Cardiac muscle cell (in vitro differentiated cells and primary cell): Measurements from ENCODE around the gene LACC1. TPM values are rescaled to one million over a fixed set of nuclear protein-coding genes. Genes with fewer than 3 reads are reported as not detected.

Experiments used
- DNase-seq, 2 donors: peaks; one replicate each; pipeline versions ENCODE4 v3.0.0 to v3.0.0-alpha.2; 2010 to 2017; ENCODE audit warnings: low read depth in 1 of 2, low spot score in 1 of 2
- H3K27ac ChIP-seq: fragments of 200-600 bp; sonication (generic); 2 replicates; pipeline ENCODE4 v1.5.1; 2016
- H3K27me3 ChIP-seq: fragments of 200-600 bp; sonication (generic); 2 replicates; pipeline ENCODE4 v1.6.0; 2016; ENCODE audit warnings: control low read depth
- H3K36me3 ChIP-seq: fragments of 200-600 bp; sonication (generic); 2 replicates; pipeline ENCODE4 v1.5.1; 2016; ENCODE audit warnings: control low read depth
- H3K4me1 ChIP-seq: fragments of 200-600 bp; sonication (generic); 2 replicates; pipeline ENCODE4 v1.8.1; 2017; ENCODE audit warnings: low read depth, mild to moderate bottlenecking, mixed run types
- H3K4me3 ChIP-seq: fragments of 200-600 bp; sonication (generic); 2 replicates; pipeline ENCODE4 v1.5.1; 2016; ENCODE audit warnings: mild to moderate bottlenecking
- H3K9me3 ChIP-seq: fragments of 200-600 bp; sonication (generic); 2 replicates; pipeline ENCODE4 v1.5.1; 2017; ENCODE audit warnings: low read depth, mild to moderate bottlenecking, control low read depth
- CTCF ChIP-seq: IDR thresholded peaks from 2 replicates; pipeline ENCODE4 v1.5.1; 2012; ENCODE audit warnings: low read depth, mild to moderate bottlenecking, low read length
- polyA plus RNA-seq: library from polyadenylated mRNA; unstranded; fragments of >200 nt; fragmentation: Nextera tagmentation; extraction: Ambion mirVana; gene quantifications from 2 replicates; pipeline ENCODE4 v1.2.1, GENCODE V29; 2016
- total RNA-seq: library from RNA; depleted of rRNA; stranded (reverse); fragments of >200 nt; gene quantifications from 2 replicates; pipeline ENCODE4 v1.2.3, GENCODE V29; 2016

LACC1 gene
- total and polyA plus RNA-seq, 2 experiments from 2014 or later: 0.48 to 2.8 TPM

DNA sequence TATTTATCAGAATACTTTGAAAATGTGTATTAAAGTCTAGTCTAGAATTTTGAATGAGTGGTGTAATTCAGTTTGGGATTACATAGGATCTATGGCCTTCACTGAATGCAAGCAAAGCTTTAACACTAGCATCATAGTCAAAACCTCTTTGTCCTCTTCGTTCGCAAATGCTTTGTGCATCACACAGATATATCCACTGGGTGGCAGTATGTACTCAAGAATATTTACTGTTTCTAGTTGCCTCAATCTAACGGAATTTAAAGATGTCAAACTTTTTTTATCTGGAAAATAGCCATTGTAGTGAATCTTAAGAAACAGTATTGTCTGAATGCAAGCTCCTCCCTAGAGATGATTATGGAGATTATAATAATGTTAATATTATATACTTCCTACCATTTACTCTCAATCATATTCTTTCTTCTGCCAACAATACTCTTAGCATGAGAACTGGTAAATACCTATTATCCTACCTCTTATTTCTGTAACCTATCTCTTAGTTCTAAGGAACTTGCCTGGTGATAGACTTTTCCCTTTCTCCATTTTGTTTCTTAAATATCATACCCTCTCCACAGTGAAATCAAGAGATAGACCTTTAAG, 25.8 kb downstream of the LACC1 start:
- H3K27me3 ChIP-seq: no peaks in the 10 kb centered on the region
- TF ChIP-seq CTCF: peak; percentile 61
- no peaks in the 10 kb centered on the region for H3K9me3 ChIP-seq
- H3K36me3 ChIP-seq: no peaks in the 10 kb centered on the region
- DNase-seq: peak; percentile 75 to 79
- H3K27ac ChIP-seq: no peak overlapping the region
- peaks cover 11% of the 10 kb centered on the region for H3K4me1 ChIP-seq
- H3K4me3 ChIP-seq: no peak overlapping the region

DNA sequence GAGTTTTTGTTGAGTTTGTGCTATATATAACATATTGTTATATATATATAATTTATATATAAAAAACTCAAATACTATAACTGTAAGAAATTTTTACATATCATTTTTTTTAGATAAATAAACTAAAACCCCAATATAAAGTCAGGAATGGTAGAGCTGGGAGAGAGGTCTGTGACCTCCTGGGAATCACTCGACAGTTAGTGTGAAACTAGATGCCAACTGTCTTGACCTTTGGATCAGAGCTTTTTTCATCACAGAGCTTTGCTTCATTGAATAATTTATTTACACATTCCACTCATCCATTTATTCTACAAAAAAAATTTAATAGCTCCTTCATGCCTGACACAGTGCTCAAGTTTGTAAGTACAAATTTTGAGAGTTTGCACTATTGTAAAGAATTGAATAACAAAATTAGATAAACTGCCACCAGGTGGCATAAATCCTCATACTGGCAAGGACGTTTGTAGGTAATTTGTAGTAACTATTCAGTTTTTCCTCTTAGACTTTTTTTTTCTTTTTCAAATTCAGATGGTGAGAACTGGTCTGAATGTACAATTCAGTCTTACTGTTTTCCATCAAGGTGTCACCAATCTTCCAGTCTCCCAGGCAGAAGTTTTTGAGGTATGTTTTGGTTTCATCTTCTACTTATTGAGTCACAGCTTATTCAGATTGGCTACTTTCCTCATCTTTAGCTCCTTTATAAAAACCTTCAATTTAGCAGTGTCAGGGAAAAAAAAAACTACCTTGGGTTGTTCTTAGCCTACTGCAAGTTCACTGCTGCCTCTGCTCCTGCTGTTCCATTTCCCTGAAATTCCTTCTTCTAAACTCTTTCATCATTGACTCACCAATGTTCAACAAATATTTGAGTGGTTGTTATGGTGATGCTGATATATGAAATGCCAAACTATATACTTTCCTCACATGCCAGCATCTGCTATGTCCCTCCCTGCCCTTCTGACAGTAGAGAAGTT, 28.7 kb downstream of the LACC1 start:
- no peak overlapping the region for H3K27ac ChIP-seq
- DNase-seq: peak; percentile 61 to 77
- H3K27me3 ChIP-seq: no peaks in the 10 kb centered on the region
- H3K4me1 ChIP-seq: peaks cover 28% of the 10 kb centered on the region
- no peaks in the 10 kb centered on the region for H3K9me3 ChIP-seq
- no peak overlapping the region for H3K4me3 ChIP-seq
- TF ChIP-seq CTCF: peak; percentile 47
- no peaks in the 10 kb centered on the region for H3K36me3 ChIP-seq

DNA sequence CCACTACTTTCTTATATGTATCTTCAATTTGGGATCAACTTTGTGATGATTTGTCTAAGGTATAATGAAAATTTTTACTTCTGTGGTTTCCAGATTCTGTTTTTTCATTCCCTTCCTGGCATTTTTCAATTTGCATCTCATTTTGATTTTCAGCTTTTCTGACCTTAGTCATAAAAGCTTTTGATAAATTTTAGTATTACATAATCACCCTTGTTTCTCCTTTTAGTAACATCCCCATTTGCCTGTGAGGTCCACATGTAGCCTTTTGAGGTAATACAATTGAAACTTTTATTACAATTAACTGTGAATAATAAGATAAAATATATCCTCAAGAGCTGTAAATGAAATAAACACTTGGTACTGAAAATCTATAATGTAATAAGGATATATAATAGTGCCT, 31.2 kb downstream of the LACC1 start:
- H3K4me3 ChIP-seq: no peak overlapping the region
- no peak for TF ChIP-seq CTCF
- H3K4me1 ChIP-seq: peaks cover 28% of the 10 kb centered on the region
- peak overlapping the region; percentile 33 for H3K27ac ChIP-seq
- H3K9me3 ChIP-seq: no peaks in the 10 kb centered on the region
- no peaks in the 10 kb centered on the region for H3K27me3 ChIP-seq
- no peaks in the 10 kb centered on the region for H3K36me3 ChIP-seq
- no peak for DNase-seq

DNA sequence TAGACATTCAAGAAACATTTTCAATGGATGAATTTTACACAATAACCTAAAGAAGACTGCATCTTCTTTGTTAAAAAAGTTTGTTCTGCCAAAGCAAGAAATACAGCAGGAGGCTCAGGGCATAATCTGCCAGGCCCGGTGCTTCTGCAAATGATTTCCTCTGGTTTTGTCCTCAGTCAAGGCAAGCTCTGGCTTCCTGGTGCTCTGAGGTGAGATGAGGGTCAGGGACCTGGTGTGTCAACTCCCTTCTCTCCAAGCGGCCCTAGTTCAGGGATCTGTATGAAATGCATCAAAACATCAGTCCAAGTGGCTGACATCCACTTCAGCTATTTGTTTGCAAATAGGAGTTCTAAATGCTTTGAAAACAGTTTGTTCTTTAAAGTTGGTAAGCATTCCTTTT, 31.6 kb downstream of the LACC1 start:
- Histone ChIP-seq H3K27ac (peak overlapping the region; percentile 33), H3K4me1 (peaks cover 28% of the 10 kb centered on the region), H3K36me3 (no peaks in the 10 kb centered on the region), H3K9me3 (no peaks in the 10 kb centered on the region), H3K27me3 (no peaks in the 10 kb centered on the region), H3K4me3 (no peak overlapping the region)
- peak in 1 of 2 donors; percentile 19 for DNase-seq
- TF ChIP-seq CTCF: no peak

- Histone ChIP-seq H3K36me3 (no peaks in the 10 kb centered on the region), H3K4me3 (no peak overlapping the region), H3K27ac (peak overlapping the region; percentile 33), H3K4me1 (peaks cover 28% of the 10 kb centered on the region), H3K27me3 (no peaks in the 10 kb centered on the region), H3K9me3 (no peaks in the 10 kb centered on the region)
- TF ChIP-seq CTCF: no peak
- no peak for DNase-seq
Observed at GRCh38 chr13:43911871-43912270, 32.2 kb downstream of the LACC1 start.
